ENCODE results near the gene HLA-B. TPM values are rescaled to one million over a fixed set of nuclear protein-coding genes. Genes with fewer than 3 reads are reported as not detected.
A peak's percentile ranks its signal among the peaks of the same experiment; 100 is the strongest.
"Not testable (repeated sequence)": the region's sequence is repeated elsewhere in the genome, so short reads cannot be mapped to it uniquely, and the experiment has no call there.

The HLA-B gene
- total RNA-seq, 2 experiments from 2014 or later = 4,654 to 4,702 TPM

DNA sequence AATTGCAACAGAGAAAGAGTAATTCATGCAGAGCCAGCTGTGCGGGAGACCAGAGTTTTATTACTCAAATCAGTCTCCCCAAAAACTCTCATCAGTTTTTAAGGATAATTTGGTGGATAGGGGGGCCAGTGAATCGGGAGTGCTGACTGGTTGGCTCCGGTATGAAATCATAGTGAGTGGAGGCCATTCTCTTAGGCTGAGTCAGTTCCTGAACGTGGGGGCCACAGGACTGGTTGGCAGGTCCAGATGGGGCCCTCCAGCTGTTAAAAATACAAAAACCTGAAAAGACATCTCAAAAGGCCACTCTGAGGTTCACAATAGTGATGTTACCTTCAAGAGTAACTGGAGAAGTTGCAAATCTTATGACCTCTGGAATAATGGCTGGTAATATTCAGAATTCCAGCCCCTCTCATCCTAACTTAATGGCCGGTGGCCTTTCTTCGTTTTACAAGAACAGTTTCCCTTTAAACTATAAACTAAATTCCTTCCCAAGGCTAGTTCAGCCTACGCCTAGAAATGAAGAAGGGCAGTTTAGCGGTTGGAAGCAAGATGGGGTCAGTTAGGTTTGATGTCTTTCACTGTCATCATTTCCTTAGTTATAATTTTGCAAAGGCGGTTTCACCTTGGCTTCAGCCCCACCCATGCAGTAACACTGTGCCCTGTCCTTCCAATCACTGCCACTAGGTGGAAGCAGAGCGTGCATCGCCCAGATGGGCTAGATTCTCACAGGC, 39.6 kb upstream of the HLA-B start:
- H3K36me3 Mint-ChIP-seq (ENCODE audit: low read depth) = peaks cover 6% of the 10 kb centered on the region
- DNase-seq = peak; percentile 89
- peaks cover 3% of the 10 kb centered on the region for H3K27me3 Mint-ChIP-seq
- peak overlapping the region; percentile 46 for H3K27ac Mint-ChIP-seq
- H3K9me3 Mint-ChIP-seq = no peaks in the 10 kb centered on the region
- H3K4me1 Mint-ChIP-seq = peaks cover 27% of the 10 kb centered on the region
- H3K4me3 Mint-ChIP-seq = no peak overlapping the region
- ChIA-PET POLR2A (no interaction called here), CTCF (interaction anchor here (1.5 kb wide), 1 partner anchor 46 kb away, joined by 3 read pairs; no protein-coding TSS in a partner anchor)

DNA sequence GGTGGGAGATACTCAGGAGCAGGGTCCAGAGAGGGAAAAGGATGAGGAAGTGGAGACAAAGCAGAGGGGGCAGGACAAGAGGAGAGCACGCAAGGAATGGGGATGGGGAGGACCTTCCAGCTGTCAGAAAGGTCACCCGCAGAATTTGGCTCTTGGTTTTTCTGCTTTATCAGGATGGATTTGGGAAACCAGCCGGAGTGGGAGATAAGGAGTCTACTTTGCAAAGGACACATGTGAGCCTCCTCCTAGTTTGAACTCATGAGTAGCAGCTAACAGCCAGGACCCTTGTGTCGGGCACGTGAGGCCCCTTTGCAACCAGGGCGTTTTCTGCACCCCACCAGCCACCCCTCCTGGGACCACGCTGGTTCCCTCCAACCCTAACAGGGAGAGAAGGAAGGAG, 38.9 kb upstream of the HLA-B start:
- no peak overlapping the region for H3K27ac Mint-ChIP-seq
- peaks cover 19% of the 10 kb centered on the region for H3K4me1 Mint-ChIP-seq
- CTCF ChIA-PET = interaction anchor here (1.5 kb wide), 1 partner anchor 47 kb away, joined by 3 read pairs; no protein-coding TSS in a partner anchor
- peaks cover 3% of the 10 kb centered on the region for H3K27me3 Mint-ChIP-seq
- H3K9me3 Mint-ChIP-seq = no peaks in the 10 kb centered on the region
- H3K4me3 Mint-ChIP-seq = no peak overlapping the region
- no peak for DNase-seq
- H3K36me3 Mint-ChIP-seq (ENCODE audit: low read depth) = peaks cover 2% of the 10 kb centered on the region
- POLR2A ChIA-PET = no interaction called here

DNA sequence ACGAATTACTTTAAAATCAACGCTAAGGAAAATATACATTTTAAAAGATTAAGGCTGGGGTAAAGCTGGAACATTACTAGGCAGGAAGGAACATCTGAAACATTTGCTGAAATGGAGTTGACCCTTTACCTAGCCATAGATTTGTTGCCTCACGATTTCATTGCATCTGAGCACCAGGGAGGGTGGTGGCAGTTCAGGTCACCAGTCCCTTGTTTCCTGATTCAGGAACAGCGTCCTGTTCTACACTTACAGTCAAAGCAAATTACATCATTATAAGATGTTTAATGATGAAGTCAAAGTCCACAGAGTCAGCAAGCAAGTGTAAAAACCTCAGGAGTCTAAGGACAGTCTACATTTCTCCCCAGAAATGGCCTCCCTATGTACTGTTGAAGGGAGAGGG, 37.4 kb upstream of the HLA-B start:
- Mint-ChIP-seq H3K36me3 (ENCODE audit: low read depth) (no peaks in the 10 kb centered on the region), H3K27me3 (peaks cover 3% of the 10 kb centered on the region), H3K4me3 (no peak overlapping the region), H3K27ac (no peak overlapping the region), H3K9me3 (no peaks in the 10 kb centered on the region), H3K4me1 (peaks cover 16% of the 10 kb centered on the region)
- ChIA-PET POLR2A (no interaction called here), CTCF (interaction anchor here (1.4 kb wide), 2 partner anchors 12 to 27 kb away, joined by 3 to 7 read pairs; no protein-coding TSS in a partner anchor)
- DNase-seq = no peak

DNA sequence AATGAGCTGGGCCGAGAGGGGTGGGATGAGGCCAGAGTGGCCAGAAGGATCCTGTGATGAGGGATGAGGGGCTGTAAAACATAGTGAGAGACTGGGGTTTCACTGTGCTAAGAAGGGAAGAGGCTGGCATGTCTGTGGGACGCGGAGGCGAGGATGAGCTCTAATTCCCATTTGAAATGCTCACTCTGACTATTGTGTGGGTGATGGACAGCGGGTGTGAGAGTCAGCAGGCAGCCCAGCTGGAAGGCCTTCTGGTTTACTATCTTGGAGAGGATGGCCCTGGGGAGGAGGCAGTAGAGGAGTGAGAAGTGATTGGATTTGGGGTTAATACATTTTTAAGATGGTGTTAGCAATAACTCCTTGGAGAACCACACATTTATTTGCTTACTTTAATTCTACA, 37.0 kb upstream of the HLA-B start:
- ChIA-PET POLR2A (no interaction called here), CTCF (interaction anchor here (1.4 kb wide), 2 partner anchors 12 to 28 kb away, joined by 3 to 7 read pairs; no protein-coding TSS in a partner anchor)
- Mint-ChIP-seq H3K27me3 (peaks cover 3% of the 10 kb centered on the region), H3K36me3 (ENCODE audit: low read depth) (no peaks in the 10 kb centered on the region), H3K4me1 (peaks cover 12% of the 10 kb centered on the region), H3K9me3 (no peaks in the 10 kb centered on the region), H3K27ac (no peak overlapping the region), H3K4me3 (no peak overlapping the region)
- no peak for DNase-seq

DNA sequence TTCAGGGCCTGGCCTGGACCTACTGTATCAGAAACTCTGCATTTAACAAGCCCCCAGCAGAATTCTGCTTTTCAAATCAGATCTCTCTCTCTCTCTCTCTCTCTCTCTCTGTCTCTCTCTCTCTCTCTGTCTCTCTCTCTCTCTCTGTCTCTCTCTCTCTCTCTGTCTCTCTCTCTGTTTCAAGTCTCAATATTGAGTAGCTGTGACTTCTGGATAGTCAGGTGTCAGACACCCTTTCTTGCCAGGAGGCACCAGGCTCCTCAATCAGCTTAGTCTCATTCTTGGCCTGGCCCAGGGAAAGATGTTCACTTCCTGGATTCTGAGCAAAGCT, 32.8 kb upstream of the HLA-B start:
- H3K27me3 Mint-ChIP-seq; H3K4me1 Mint-ChIP-seq; CTCF ChIA-PET; H3K9me3 Mint-ChIP-seq; H3K27ac Mint-ChIP-seq; H3K4me3 Mint-ChIP-seq; POLR2A ChIA-PET; DNase-seq; H3K36me3 Mint-ChIP-seq (ENCODE audit: low read depth): not testable (repeated sequence)

DNA sequence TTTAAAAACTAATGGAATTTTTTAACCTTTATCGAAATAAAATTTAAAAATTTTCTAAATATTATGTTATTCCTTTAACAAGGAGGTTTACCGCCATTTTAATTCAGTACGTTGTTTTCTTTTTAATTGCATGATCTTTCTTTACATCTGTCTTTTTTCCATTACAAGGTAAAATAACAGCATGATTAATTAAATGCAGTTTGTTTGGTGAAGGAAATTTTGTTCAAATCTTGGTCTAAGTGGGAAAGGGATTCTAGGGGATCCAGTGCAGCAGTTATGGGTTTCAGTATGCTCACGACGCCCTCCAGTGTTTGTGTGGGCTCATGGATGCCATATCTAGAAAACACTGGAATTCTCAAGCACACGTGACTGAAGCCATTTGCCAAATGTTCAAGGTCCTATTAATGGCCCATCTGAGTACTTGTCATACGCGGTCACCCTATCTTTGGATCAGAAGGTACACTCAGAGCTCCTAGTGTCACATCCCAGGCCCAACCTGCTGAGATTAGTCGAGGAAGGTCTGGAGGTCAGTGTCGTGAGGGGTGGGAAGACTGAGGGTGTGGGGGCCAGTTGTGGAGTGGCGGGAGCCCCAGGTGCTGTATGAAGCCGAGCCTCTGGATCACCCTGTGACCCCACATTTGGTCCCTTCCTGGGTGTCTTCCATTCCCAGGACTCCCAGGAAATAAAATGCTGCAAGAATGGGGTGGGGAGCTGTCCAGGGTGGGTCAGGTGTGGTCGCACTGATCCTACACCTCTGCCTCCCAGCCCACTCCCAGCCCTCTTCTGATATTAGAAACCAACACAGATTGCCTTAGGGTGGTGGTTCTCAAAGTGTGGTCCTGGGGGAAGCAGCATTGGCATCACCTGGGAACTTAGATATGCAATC, 32.2 kb upstream of the HLA-B start:
- POLR2A ChIA-PET; H3K4me3 Mint-ChIP-seq; H3K27ac Mint-ChIP-seq; H3K9me3 Mint-ChIP-seq; H3K27me3 Mint-ChIP-seq; H3K36me3 Mint-ChIP-seq (ENCODE audit: low read depth); DNase-seq; H3K4me1 Mint-ChIP-seq: not testable (repeated sequence)
- CTCF ChIA-PET = interaction anchor here (1.7 kb wide), 1 partner anchor 10 kb away, joined by 4 read pairs; no protein-coding TSS in a partner anchor

DNA sequence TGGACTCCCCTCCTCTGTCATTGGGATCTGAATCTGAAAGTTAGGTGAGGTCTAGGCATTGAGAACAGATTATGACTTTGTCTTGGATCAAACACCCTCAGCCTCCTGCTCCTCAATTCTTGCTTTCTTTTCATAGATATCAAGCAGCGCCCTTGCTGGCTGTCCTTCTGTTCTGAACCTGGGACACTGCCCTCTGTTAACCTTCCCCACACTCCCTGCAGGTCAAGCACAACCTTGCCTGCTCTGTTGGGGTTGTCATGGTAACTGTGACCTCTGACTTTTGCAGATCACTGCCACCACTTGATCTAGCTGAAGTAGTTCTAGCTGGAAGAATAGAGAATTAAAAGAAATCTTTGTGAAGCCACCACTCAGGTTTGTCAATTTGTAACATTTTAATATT, 30.0 kb upstream of the HLA-B start:
- no peak overlapping the region for H3K4me3 Mint-ChIP-seq
- no peaks in the 10 kb centered on the region for H3K36me3 Mint-ChIP-seq (ENCODE audit: low read depth)
- peaks cover 7% of the 10 kb centered on the region for H3K27me3 Mint-ChIP-seq
- POLR2A ChIA-PET = interaction anchor here (0.6 kb wide), 1 partner anchor 99 kb away, joined by 4 read pairs; no protein-coding TSS in a partner anchor
- H3K9me3 Mint-ChIP-seq = no peaks in the 10 kb centered on the region
- no peak for DNase-seq
- no peak overlapping the region for H3K27ac Mint-ChIP-seq
- CTCF ChIA-PET = interaction anchor here (1.7 kb wide), 1 partner anchor 13 kb away, joined by 4 read pairs; no protein-coding TSS in a partner anchor
- H3K4me1 Mint-ChIP-seq = no peaks in the 10 kb centered on the region

DNA sequence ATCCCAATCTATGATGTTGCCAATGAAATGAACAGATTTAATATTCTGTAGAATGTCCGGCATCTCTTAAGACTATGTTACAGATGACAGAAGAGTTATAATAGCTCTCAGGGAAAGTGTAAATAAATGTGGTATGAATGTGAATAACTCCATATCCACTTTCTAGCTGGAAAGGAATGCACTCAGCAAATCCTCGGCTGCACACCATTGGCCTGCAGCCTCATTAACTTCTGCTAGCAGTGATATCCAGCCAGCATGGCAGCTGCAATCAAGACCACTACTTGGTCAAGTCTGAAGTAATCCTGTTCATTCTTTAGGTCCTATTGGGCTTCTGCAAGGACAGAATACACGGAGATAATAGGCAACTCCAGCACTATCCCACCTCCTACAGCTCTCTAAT, 29.1 kb upstream of the HLA-B start:
- peaks cover 10% of the 10 kb centered on the region for H3K27me3 Mint-ChIP-seq
- no peak overlapping the region for H3K4me3 Mint-ChIP-seq
- H3K36me3 Mint-ChIP-seq (ENCODE audit: low read depth) = no peaks in the 10 kb centered on the region
- no peak for DNase-seq
- H3K4me1 Mint-ChIP-seq = no peaks in the 10 kb centered on the region
- ChIA-PET POLR2A (no interaction called here), CTCF (no interaction called here)
- H3K27ac Mint-ChIP-seq = no peak overlapping the region
- no peaks in the 10 kb centered on the region for H3K9me3 Mint-ChIP-seq

DNA sequence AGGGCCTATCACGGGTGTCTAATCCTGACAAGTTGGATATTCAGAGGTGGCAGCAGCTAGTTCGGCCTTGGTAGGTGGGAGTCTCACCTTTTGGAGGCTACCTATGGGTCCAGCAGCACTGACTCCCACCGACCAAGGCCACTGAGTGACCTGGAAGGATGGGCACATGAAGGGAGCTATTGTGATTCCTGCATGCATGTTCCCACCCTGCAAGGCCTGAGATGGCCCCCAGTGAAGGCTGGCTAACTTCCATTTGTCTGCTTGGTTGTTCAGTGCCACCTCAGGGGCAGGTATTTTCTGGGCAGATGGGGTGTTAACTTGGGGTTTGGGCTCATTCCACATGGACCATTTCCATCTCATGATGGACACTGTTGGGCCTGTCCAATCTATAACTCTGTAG, 28.1 kb upstream of the HLA-B start:
- Mint-ChIP-seq H3K4me3 (no peak overlapping the region), H3K36me3 (ENCODE audit: low read depth) (no peaks in the 10 kb centered on the region), H3K27ac (no peak overlapping the region), H3K27me3 (peaks cover 17% of the 10 kb centered on the region), H3K4me1 (no peaks in the 10 kb centered on the region), H3K9me3 (no peaks in the 10 kb centered on the region)
- DNase-seq = no peak
- CTCF ChIA-PET = no interaction called here
- POLR2A ChIA-PET = no interaction called here

DNA sequence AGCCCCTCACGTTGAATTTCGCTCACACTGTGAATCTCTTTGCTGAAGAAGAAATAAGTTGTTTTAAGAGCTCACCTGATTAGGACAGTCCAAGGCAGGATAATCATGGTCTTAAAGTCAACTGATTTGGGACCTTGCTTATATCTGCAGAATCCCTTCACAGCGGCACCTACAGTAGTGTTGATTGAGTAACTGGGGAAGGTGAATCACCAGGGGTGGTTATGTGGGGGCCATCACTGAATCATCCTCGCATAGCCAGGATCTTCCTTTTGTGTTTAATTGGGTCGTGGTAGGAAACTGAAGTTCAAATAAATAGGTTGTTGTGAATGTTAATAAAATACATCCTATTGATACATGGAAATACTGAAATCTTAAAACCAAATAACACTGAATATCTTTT, 26.2 kb upstream of the HLA-B start:
- CTCF ChIA-PET = interaction anchor here (0.7 to 3.8 kb wide), 5 partner anchors 11 to 189 kb away, joined by 3 to 17 read pairs (median 3); no protein-coding TSS in a partner anchor
- no peaks in the 10 kb centered on the region for H3K9me3 Mint-ChIP-seq
- no peak overlapping the region for H3K4me3 Mint-ChIP-seq

DNA sequence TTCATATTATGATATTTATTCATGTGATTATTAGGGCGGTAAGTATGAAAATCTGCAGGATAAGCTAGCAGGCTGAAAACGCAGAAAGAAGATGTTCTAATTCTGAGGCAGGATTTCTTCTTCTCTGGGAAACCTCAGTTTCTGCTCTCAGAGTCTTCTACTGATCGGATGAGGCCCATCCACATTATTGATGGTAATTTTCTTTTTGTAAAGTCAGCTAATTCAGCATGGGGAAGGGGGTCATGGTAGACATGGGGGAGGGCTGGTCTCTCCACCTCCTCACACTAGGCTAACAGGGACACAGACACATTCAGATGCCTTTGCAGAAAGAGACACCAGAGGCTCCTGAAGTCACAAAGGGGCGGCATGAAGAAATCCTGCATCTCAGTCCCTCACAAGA, 24.7 kb upstream of the HLA-B start:
- no peak overlapping the region for H3K4me3 Mint-ChIP-seq
- H3K27ac Mint-ChIP-seq = no peak overlapping the region
- no peaks in the 10 kb centered on the region for H3K9me3 Mint-ChIP-seq
- H3K36me3 Mint-ChIP-seq (ENCODE audit: low read depth) = no peaks in the 10 kb centered on the region
- no peak for DNase-seq
- CTCF ChIA-PET = interaction anchor here (0.6 to 3.8 kb wide), 5 partner anchors 13 to 184 kb away, joined by 3 to 17 read pairs (median 3); no protein-coding TSS in a partner anchor
- POLR2A ChIA-PET = no interaction called here
- no peaks in the 10 kb centered on the region for H3K4me1 Mint-ChIP-seq
- peaks cover 20% of the 10 kb centered on the region for H3K27me3 Mint-ChIP-seq

More for the DNA sequence above, 26.2 kb upstream of the HLA-B start:
- POLR2A ChIA-PET = no interaction called here
- H3K4me1 Mint-ChIP-seq = no peaks in the 10 kb centered on the region
- H3K27me3 Mint-ChIP-seq = peaks cover 21% of the 10 kb centered on the region
- H3K36me3 Mint-ChIP-seq (ENCODE audit: low read depth) = no peaks in the 10 kb centered on the region
- DNase-seq = no peak
- H3K27ac Mint-ChIP-seq = no peak overlapping the region

DNA sequence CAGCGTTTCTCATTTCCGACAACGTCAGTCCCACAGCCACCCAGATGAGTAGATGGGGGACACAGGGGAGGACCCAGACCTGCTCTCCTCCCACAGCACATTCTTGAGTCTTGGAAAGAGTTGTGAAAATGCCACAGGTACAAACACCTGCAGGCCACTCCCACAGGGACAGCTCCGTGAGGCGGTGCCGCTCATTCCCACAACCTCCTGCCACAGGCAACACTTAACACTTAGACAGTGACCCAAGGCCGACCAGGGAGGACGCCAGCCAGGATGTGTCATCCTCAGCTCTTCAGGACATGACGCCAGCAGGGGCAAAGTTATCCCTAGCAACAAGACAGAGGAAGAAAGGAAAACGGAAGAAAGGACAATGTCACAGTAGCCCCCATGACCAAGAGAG, 22.9 kb upstream of the HLA-B start:
- H3K4me3 Mint-ChIP-seq = no peak overlapping the region
- ChIA-PET POLR2A (no interaction called here), CTCF (interaction anchor here (0.6 to 3.8 kb wide), 5 partner anchors 13 to 221 kb away, joined by 3 to 17 read pairs (median 3); partner anchors contain the start of genes MICA and TCF19)
- H3K27ac Mint-ChIP-seq = no peak overlapping the region
- H3K36me3 Mint-ChIP-seq (ENCODE audit: low read depth) = no peaks in the 10 kb centered on the region
- DNase-seq = no peak
- no peaks in the 10 kb centered on the region for H3K4me1 Mint-ChIP-seq
- no peaks in the 10 kb centered on the region for H3K9me3 Mint-ChIP-seq
- peaks cover 27% of the 10 kb centered on the region for H3K27me3 Mint-ChIP-seq

DNA sequence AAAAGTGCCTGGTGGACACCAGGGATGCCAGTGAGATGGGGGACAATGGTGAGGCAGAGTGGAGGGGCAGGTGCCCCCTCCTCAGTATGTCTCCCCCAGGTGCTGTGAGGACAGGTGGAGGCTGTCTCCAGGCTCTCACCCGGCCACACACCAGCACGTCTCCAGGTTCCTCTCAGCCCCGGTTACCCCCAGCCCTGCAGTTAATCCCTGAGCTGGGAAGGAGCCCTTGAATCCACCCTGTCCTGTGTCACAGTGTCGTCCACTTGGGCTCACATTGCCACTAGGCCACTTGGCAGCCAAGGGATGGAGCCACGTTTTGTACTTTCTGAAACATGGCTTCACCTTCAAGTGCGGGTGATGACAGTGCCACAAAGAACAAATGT, 21.7 kb upstream of the HLA-B start:
- no peaks in the 10 kb centered on the region for H3K36me3 Mint-ChIP-seq (ENCODE audit: low read depth)
- DNase-seq = no peak
- H3K27me3 Mint-ChIP-seq = peaks cover 30% of the 10 kb centered on the region
- H3K27ac Mint-ChIP-seq = no peak overlapping the region
- no peaks in the 10 kb centered on the region for H3K9me3 Mint-ChIP-seq
- ChIA-PET CTCF (interaction anchor here (0.6 kb wide), 1 partner anchor 182 kb away, joined by 3 read pairs; no protein-coding TSS in a partner anchor), POLR2A (no interaction called here)
- H3K4me1 Mint-ChIP-seq = no peaks in the 10 kb centered on the region
- H3K4me3 Mint-ChIP-seq = no peak overlapping the region

Data from activated CD4-positive, alpha-beta T cell treated with anti-CD3 and anti-CD28 coated beads, Interleukin-2, amount 10 ng/mL, durations not matched to agents 7 days and 5 days (primary cell).